DMS153 treated with DMSO at 0.1 percent for 48 hours (cell line): ENCODE measurements around the gene LMF1.
"Not testable (repeated sequence)": the region's sequence is repeated elsewhere in the genome, so short reads cannot be mapped to it uniquely, and the experiment has no call there.

Source experiments
- DNase-seq: peaks from one replicate; lab custom pipeline; 2025; ENCODE audit not compliant: unreplicated experiment; lab: John Stamatoyannopoulos, UW

LMF1 gene

GRCh38 chr16:886084-886543 is 84.7 kb downstream of the LMF1 start:
- no peak for DNase-seq

- DNase-seq = no peak
Measured at GRCh38 chr16:885391-885790, 85.4 kb downstream of the LMF1 start.

GRCh38 chr16:884232-884631 is 86.6 kb downstream of the LMF1 start:
- DNase-seq = no peak

GRCh38 chr16:883781-884180 is 87.0 kb downstream of the LMF1 start:
- no peak for DNase-seq

GRCh38 chr16:883340-883739 is 87.4 kb downstream of the LMF1 start:
- DNase-seq = no peak

- DNase-seq = not testable (repeated sequence)
Measured at GRCh38 chr16:882671-883070, 88.1 kb downstream of the LMF1 start.

- no peak for DNase-seq
Measured at GRCh38 chr16:882256-882655, 88.5 kb downstream of the LMF1 start.

GRCh38 chr16:881219-882097 is 89.3 kb downstream of the LMF1 start:
- DNase-seq = no peak

GRCh38 chr16:880471-881171 is 90.2 kb downstream of the LMF1 start:
- DNase-seq = no peak

GRCh38 chr16:879986-880385 is 90.8 kb downstream of the LMF1 start:
- DNase-seq = no peak

GRCh38 chr16:879461-879861 is 91.3 kb downstream of the LMF1 start:
- DNase-seq = no peak

- DNase-seq = no peak
Measured at GRCh38 chr16:878886-879285, 91.9 kb downstream of the LMF1 start.

- no peak for DNase-seq
Measured at GRCh38 chr16:878072-878784, 92.6 kb downstream of the LMF1 start.

GRCh38 chr16:877242-878071 is 93.3 kb downstream of the LMF1 start:
- no peak for DNase-seq

- no peak for DNase-seq
Measured at GRCh38 chr16:876523-877241, 94.1 kb downstream of the LMF1 start.

GRCh38 chr16:876041-876335 is 94.8 kb downstream of the LMF1 start:
- DNase-seq = no peak

- DNase-seq = no peak
Measured at GRCh38 chr16:875182-876040, 95.4 kb downstream of the LMF1 start.

GRCh38 chr16:874366-875181 is 96.2 kb downstream of the LMF1 start:
- DNase-seq = no peak

GRCh38 chr16:873889-874288 is 96.9 kb downstream of the LMF1 start:
- no peak for DNase-seq
